Astrocyte of the spinal cord (primary cell): Measurements from ENCODE around the gene PSMC1.

Experiments used
- DNase-seq: peaks from one replicate; pipeline ENCODE4 v3.0.0; 2011; ENCODE audit warnings: low read depth, low spot score
- H3K4me3 ChIP-seq: 2 replicates; pipeline ENCODE4 v1.5.1; 2011; ENCODE audit warnings: low read depth, mild to moderate bottlenecking, low read length, moderate library complexity
- in situ Hi-C: cut with HindIII; loops from 2 replicates; pipeline ENCODE4 v1.10.0; 2017; ENCODE audit warnings: low sequenced_read_pairs
- TF ChIP-seq, protein P1 (sequence below): IDR thresholded peaks from 2 replicates; pipeline ENCODE4 v1.5.1; 2012; ENCODE audit warnings: low read depth, mild to moderate bottlenecking, low read length, inconsistent platforms

Gene PSMC1

DNA sequence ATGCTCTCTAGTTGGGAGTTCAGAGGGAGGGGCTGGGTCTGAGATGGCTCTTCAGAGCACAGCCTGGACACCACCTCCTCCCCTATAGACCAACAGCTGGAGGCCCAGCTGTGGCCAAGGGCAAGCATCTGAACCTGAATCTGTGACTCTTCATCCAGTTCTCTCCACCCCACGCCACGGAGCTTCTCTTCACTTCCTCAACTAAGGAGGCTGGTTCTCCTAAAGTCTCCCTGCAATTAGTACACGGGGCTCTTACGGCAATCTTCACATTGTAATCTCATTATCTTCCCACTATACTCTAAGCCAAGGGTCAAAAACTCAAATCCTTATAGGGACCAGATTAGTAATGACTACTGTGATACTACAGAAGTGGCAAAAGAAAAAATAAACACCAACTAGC lies 65.5 kb downstream of the PSMC1 start:
- in situ Hi-C loops, result no loop called here
- DNase-seq, result no peak
- H3K4me3 ChIP-seq, result no peak overlapping the region
- TF ChIP-seq, protein P1, sequence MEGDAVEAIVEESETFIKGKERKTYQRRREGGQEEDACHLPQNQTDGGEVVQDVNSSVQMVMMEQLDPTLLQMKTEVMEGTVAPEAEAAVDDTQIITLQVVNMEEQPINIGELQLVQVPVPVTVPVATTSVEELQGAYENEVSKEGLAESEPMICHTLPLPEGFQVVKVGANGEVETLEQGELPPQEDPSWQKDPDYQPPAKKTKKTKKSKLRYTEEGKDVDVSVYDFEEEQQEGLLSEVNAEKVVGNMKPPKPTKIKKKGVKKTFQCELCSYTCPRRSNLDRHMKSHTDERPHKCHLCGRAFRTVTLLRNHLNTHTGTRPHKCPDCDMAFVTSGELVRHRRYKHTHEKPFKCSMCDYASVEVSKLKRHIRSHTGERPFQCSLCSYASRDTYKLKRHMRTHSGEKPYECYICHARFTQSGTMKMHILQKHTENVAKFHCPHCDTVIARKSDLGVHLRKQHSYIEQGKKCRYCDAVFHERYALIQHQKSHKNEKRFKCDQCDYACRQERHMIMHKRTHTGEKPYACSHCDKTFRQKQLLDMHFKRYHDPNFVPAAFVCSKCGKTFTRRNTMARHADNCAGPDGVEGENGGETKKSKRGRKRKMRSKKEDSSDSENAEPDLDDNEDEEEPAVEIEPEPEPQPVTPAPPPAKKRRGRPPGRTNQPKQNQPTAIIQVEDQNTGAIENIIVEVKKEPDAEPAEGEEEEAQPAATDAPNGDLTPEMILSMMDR, result no peak
